HepG2 (cell line): Measurements from ENCODE around the gene IL17RB. TPM values are rescaled to one million over a fixed set of nuclear protein-coding genes. Genes with fewer than 3 reads are reported as not detected.

ENCODE experiments used
- AKAP8 ChIP-seq: sonication (generic); formaldehyde crosslinking; IDR thresholded peaks from 2 replicates; pipeline ENCODE4 v1.5.1; 2020; ENCODE audit warnings: mild to moderate bottlenecking, missing genetic modification reagents
- ARHGAP35 ChIP-seq: sonication (generic); formaldehyde crosslinking; IDR thresholded peaks from 2 replicates; pipeline ENCODE4 v1.9.0; 2022; ENCODE audit warnings: mild to moderate bottlenecking, inconsistent platforms, moderate library complexity, missing genetic modification reagents, borderline replicate concordance
- CCDC6 ChIP-seq: sonication (generic); formaldehyde crosslinking; IDR thresholded peaks from 2 replicates; pipeline ENCODE4 v1.8.1; 2022; ENCODE audit warnings: mild to moderate bottlenecking, missing genetic modification reagents, moderate library complexity
- GTF3A ChIP-seq: sonication (generic); formaldehyde crosslinking; conservative IDR thresholded peaks from 2 replicates; pipeline ENCODE4 v1.4.0; 2020; ENCODE audit warnings: mild to moderate bottlenecking, missing genetic modification reagents
- KDM1A ChIP-seq: IDR thresholded peaks from 2 replicates; pipeline ENCODE4 v1.6.1; 2016; ENCODE audit warnings: missing compliant biosample characterization
- KMT2B ChIP-seq: IDR thresholded peaks from 2 replicates; pipeline ENCODE4 v1.6.1; 2016; ENCODE audit warnings: missing genetic modification reagents, missing compliant biosample characterization
- SALL1 ChIP-seq: sonication (generic); formaldehyde crosslinking; IDR thresholded peaks from 2 replicates; pipeline ENCODE4 v1.8.0; 2022; ENCODE audit warnings: mild to moderate bottlenecking, missing genetic modification reagents
- THRA ChIP-seq: sonication (generic); formaldehyde crosslinking; IDR thresholded peaks from 2 replicates; pipeline ENCODE4 v1.4.0; 2020; ENCODE audit warnings: missing genetic modification reagents, borderline replicate concordance
- ZNF224 ChIP-seq: sonication (generic); formaldehyde crosslinking; IDR thresholded peaks from 2 replicates; pipeline ENCODE4 v1.5.0; 2020; ENCODE audit warnings: mild to moderate bottlenecking, missing genetic modification reagents
- ZNF563 ChIP-seq: sonication (generic); formaldehyde crosslinking; IDR thresholded peaks from 2 replicates; pipeline ENCODE4 v1.8.0; 2022; ENCODE audit warnings: mild to moderate bottlenecking, moderate library complexity, missing genetic modification reagents
- ZNF607 ChIP-seq: sonication (generic); formaldehyde crosslinking; IDR thresholded peaks from 2 replicates; pipeline ENCODE4 v1.5.1; 2020; ENCODE audit warnings: missing genetic modification reagents, mild to moderate bottlenecking, borderline replicate concordance
- ZNF761 ChIP-seq: sonication (generic); formaldehyde crosslinking; conservative IDR thresholded peaks from 2 replicates; pipeline ENCODE4 v1.4.0; 2020; ENCODE audit warnings: mild to moderate bottlenecking, missing genetic modification reagents
- polyA plus RNA-seq, 8 experiments: library from polyadenylated mRNA; depleted of rRNA in 3 of 8; stranded (reverse) in 7 of 8; unstranded in 1 of 8; fragments of >200 nt; fragmentation: Illumina TruSeq in 4 of 8; extraction: Trizol in 4 of 8; gene quantifications; 2 replicates each; pipeline versions ENCODE4 v1.2.1 to v1.2.3, GENCODE V29; 2011 to 2016; ENCODE audit warnings: low read depth in 4 of 8, missing spikeins in 1 of 8, mixed read lengths in 1 of 8; ENCODE audit not compliant: insufficient read depth in 1 of 8
- total RNA-seq, 5 experiments: library from RNA; depleted of rRNA; stranded (reverse); fragments of >200 nt; fragmentation: Illumina TruSeq; extraction: Trizol; gene quantifications; 2 replicates each; pipeline ENCODE4 v1.2.3, GENCODE V29; 2016; ENCODE audit warnings: low read depth in 1 of 5
- TF ChIP-seq, protein P1 (sequence below), 2 experiments: IDR thresholded peaks; 2 replicates each; pipeline ENCODE4 v1.6.1; 2011 to 2012; ENCODE audit warnings: low read length in 2 of 2, borderline replicate concordance in 1 of 2, low read depth in 1 of 2, mild to moderate bottlenecking in 1 of 2, moderate library complexity in 1 of 2
- TF ChIP-seq, protein P2 (sequence below): sonication (generic); formaldehyde crosslinking; IDR thresholded peaks from 2 replicates; pipeline ENCODE4 v1.4.0; 2020; ENCODE audit warnings: missing genetic modification reagents

IL17RB gene
- total and polyA plus RNA-seq, 2 of the 13 experiments (the other 11 are each of a cell fraction or from before 2014, with no cell fraction given): 130 to 190 TPM

GRCh38 chr3:53891497-53892285, 45.3 kb downstream of the IL17RB start, which contains the start of gene SELENOK (continued):
- TF ChIP-seq THRA (no peak), CCDC6 (CRISPR knock-in tag) (peak; percentile 30; the same call in 1 of the 2 replicates), KMT2B (peak; percentile 89; the same call in 1 of the 2 replicates), ZNF224 (CRISPR knock-in tag) (no peak), ZNF761 (CRISPR knock-in tag) (0 out of 2 replicates have a peak, but pooled peaks have one; percentile 39), ZNF607 (CRISPR knock-in tag) (peak; percentile 38; the same call in 1 of the 2 replicates), AKAP8 (CRISPR knock-in tag) (no peak), KDM1A (CRISPR knock-in tag) (no peak), ZNF563 (peak; percentile 10; the same call in 1 of the 2 replicates), SALL1 (CRISPR knock-in tag) (0 out of 2 replicates have a peak, but pooled peaks have one; percentile 60), ARHGAP35 (no peak), GTF3A (CRISPR knock-in tag) (no peak)
- TF ChIP-seq, protein P1, sequence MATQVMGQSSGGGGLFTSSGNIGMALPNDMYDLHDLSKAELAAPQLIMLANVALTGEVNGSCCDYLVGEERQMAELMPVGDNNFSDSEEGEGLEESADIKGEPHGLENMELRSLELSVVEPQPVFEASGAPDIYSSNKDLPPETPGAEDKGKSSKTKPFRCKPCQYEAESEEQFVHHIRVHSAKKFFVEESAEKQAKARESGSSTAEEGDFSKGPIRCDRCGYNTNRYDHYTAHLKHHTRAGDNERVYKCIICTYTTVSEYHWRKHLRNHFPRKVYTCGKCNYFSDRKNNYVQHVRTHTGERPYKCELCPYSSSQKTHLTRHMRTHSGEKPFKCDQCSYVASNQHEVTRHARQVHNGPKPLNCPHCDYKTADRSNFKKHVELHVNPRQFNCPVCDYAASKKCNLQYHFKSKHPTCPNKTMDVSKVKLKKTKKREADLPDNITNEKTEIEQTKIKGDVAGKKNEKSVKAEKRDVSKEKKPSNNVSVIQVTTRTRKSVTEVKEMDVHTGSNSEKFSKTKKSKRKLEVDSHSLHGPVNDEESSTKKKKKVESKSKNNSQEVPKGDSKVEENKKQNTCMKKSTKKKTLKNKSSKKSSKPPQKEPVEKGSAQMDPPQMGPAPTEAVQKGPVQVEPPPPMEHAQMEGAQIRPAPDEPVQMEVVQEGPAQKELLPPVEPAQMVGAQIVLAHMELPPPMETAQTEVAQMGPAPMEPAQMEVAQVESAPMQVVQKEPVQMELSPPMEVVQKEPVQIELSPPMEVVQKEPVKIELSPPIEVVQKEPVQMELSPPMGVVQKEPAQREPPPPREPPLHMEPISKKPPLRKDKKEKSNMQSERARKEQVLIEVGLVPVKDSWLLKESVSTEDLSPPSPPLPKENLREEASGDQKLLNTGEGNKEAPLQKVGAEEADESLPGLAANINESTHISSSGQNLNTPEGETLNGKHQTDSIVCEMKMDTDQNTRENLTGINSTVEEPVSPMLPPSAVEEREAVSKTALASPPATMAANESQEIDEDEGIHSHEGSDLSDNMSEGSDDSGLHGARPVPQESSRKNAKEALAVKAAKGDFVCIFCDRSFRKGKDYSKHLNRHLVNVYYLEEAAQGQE (IDR thresholded peaks at IDR 0.05; ENCODE audit: borderline replicate concordance in 1 of 2, low read depth in 1 of 2, low read length in 2 of 2): no peak
- TF ChIP-seq, protein P2, sequence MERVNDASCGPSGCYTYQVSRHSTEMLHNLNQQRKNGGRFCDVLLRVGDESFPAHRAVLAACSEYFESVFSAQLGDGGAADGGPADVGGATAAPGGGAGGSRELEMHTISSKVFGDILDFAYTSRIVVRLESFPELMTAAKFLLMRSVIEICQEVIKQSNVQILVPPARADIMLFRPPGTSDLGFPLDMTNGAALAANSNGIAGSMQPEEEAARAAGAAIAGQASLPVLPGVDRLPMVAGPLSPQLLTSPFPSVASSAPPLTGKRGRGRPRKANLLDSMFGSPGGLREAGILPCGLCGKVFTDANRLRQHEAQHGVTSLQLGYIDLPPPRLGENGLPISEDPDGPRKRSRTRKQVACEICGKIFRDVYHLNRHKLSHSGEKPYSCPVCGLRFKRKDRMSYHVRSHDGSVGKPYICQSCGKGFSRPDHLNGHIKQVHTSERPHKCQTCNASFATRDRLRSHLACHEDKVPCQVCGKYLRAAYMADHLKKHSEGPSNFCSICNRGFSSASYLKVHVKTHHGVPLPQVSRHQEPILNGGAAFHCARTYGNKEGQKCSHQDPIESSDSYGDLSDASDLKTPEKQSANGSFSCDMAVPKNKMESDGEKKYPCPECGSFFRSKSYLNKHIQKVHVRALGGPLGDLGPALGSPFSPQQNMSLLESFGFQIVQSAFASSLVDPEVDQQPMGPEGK (CRISPR knock-in tag): peak; percentile 16; the same call in 1 of the 2 replicates
